Measurements from ENCODE around the gene SURF4.
"Not testable (repeated sequence)": the region's sequence is repeated elsewhere in the genome, so short reads cannot be mapped to it uniquely, and the experiment has no call there.

SURF4 gene

GRCh38 chr9:133331641-133332380 is 44.0 kb downstream of the SURF4 start:
- DNase-seq, result no peak

- DNase-seq, result no peak
Measured at GRCh38 chr9:133331221-133331620, 44.6 kb downstream of the SURF4 start.

- not testable (repeated sequence) for DNase-seq
Measured at GRCh38 chr9:133329306-133330156, 46.3 kb downstream of the SURF4 start.

GRCh38 chr9:133327834-133328484 is 47.9 kb downstream of the SURF4 start:
- no peak for DNase-seq

- DNase-seq, result not testable (repeated sequence)
Measured at GRCh38 chr9:133327021-133327420, 48.8 kb downstream of the SURF4 start.

- DNase-seq, result no peak
Measured at GRCh38 chr9:133323991-133324703, 51.7 kb downstream of the SURF4 start.

- no peak for DNase-seq
Measured at GRCh38 chr9:133323211-133323610, 52.6 kb downstream of the SURF4 start.

GRCh38 chr9:133322701-133323100 is 53.2 kb downstream of the SURF4 start:
- no peak for DNase-seq

GRCh38 chr9:133321411-133321935 is 54.4 kb downstream of the SURF4 start:
- no peak for DNase-seq

GRCh38 chr9:133320421-133320881 is 55.4 kb downstream of the SURF4 start:
- no peak for DNase-seq

GRCh38 chr9:133317551-133317950 is 58.3 kb downstream of the SURF4 start:
- not testable (repeated sequence) for DNase-seq

- DNase-seq, result no peak
Measured at GRCh38 chr9:133315997-133316396, 59.9 kb downstream of the SURF4 start.
